ENCODE measurements around the gene RICTOR.
"Not testable (repeated sequence)": the region's sequence is repeated elsewhere in the genome, so short reads cannot be mapped to it uniquely, and the experiment has no call there.

Gene RICTOR

DNA sequence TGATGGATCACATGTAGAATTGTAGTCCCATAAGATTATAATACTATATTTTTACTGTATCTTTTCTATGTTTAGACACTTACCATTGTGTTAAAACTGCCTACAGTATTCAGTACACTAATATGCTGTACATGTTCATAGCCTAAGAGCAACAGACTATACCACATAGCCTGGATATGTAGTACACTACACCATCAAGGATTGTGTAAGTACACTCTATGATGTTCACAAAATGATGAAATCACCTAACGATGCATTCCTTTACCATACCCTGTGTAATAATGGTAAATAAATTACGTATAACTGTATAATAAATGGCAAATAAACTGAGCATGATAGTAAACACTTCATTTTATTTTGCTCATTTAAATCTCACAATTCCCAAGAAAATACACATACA lies 60.3 kb downstream of the RICTOR start:
- DNase-seq (ENCODE audit: low read depth) = no peak

DNA sequence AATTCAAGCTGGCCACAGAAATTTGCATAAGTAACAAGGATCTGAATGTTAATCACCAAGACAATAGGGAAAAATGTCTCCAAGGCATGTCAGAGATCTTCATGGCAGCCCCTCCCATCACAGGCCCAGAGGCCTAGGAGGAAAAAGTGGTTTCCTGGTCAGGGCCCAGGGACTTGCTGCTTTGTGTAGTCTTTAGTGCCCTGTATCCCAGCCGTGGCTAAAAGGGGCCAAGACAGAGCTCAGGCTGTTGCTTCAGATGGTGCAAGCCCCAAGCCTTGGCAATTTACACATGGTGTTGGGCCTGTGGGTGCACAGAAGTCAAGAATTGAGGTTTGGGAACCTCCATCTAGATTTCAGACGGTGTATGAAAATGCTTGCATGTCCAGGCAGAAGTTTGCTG lies 63.2 kb downstream of the RICTOR start:
- DNase-seq (ENCODE audit: low read depth) = not testable (repeated sequence)

DNA sequence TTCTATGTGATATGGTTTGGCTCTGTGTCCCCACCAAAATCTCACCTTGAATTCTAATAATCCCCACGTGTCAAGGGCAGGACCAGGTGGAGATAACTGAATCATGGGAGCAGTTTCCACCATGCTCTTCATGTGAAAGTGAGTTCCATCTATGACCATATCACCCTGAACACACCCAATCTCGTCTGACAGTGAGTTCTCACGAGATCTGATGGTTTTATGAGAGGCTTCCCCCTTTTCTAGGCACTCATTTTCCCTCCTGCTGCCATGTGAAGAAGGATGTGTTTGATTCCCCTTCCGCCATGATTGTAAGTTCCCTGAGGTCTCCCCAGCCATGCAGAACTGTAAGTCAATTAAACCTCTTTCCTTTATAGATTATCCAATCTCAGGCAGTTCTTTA lies 64.2 kb downstream of the RICTOR start:
- DNase-seq (ENCODE audit: low read depth) = no peak

DNA sequence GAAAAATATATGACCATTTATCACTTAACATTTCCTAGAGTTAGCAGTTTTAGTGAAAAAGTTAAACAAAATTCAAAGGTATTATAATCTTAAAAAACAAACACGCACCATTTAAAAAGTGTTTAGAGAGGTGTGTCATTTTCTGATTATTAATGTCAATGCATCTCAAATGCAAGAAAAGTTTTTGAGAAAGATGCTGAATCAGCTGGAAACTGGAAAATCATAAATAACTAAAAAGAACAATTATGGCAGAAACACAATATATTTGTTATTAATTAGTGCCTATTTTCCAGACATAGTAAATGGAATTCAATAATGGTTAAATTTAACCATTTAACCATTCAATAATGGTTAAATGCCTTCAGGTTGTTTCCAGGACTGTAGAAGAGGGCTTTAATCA lies 64.9 kb downstream of the RICTOR start:
- no peak for DNase-seq (ENCODE audit: low read depth)

DNA sequence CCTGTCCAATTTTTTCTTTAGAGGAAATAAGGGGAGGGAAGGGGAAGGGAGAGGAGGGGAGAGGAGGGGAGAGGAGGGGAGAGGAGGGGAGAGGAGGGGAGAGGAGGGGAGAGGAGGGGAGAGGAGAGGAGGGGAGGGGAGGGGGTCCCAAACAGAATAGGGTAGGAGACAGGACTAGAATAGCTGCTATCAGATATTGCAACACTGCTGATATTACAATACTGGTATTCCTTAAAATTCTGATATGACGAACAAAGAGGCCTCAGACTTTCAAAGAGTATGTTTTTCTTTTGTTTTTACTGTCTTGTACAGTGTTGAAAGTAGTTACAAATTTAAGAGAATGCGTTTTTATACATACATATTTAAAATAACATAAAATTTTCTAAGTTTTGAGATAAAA lies 67.5 kb downstream of the RICTOR start:
- DNase-seq (ENCODE audit: low read depth) = no peak

DNA sequence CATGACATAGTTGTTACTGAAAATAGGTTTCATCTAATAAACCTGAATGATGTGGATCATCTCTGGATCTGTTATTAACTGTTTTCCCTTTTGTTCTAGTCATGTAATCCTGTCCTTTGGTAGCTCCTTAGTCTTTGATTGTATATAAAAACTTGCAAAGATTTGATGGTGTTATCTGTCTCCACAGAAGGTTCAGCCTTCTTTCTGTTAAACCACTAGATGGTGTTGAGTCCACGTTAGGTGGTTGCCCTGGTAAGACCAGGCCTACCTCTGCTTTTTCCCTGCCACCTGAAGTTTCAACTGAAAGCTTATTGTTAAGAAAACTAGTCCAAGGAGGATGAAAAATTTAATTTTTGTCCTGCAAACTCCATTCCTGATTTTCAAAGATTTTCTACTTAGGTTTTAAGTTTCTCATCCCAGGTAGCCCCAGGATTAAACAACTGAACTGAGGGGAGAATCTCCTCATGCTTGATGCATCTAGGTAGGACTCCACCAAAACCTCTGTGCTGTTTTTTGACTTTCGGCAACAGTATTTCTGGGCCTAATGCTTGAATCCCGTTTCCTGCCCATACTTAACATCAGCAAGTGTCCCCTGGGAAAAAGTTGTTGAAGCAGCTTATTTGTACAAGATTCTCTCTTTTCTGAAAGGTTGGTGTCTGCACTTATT lies 68.5 kb downstream of the RICTOR start:
- DNase-seq (ENCODE audit: low read depth) = no peak

DNA sequence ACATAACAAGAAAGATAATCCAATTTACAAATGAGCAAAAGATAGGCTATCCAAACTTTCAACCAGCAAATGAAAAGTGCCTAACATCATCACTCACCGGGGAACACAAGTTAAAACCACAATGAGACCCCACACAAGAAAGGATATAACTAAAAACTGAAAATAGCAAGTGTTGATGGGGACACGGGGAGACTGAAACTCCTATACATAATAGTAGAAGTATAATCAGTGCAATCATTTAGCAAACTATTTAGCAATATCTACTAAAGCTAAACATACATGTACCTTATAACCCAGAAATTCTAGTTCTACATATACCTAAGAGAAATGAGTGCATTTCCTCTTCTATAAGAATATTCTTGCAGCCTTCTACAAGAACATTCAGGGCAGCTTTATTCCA lies 72.5 kb downstream of the RICTOR start:
- DNase-seq (ENCODE audit: low read depth) = no peak

DNA sequence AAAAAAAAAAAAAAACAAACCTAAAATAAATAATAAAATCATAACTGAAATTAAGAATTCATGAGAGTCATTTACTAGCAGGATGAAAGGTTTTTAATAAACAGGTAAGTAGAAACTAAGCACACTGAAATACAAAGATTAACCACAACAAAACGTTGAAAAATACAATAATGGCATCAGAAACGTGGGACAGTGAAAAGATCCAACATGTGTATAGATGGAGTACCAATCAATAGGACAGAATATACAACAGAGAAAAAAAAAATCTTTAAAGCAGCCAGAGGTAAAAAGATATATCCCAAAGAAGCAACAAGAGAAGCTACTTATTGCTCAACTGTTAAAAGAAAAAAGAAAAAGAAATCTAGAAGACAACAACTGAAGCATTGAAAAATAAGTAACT lies 75.2 kb downstream of the RICTOR start:
- no peak for DNase-seq (ENCODE audit: low read depth)

DNA sequence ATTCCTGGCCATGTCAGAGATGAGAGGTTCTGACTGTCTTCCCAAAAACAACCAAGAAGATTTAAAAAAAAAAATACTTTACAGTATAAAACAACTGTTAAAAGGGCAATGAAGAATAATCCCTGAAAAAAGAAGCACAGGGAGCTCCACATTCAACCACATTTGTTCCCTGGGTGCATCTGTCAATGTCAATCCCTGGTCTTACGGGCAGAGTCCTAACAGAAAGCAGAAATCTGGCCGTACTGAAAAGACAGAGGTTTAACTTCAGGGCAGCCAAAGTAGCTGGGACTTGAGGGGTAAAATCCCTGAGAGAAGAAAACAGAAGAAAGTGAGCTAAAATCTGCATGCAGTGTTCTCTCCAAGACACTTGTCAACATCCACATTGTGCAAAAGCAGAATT lies 76.6 kb downstream of the RICTOR start:
- no peak for DNase-seq (ENCODE audit: low read depth)

DNA sequence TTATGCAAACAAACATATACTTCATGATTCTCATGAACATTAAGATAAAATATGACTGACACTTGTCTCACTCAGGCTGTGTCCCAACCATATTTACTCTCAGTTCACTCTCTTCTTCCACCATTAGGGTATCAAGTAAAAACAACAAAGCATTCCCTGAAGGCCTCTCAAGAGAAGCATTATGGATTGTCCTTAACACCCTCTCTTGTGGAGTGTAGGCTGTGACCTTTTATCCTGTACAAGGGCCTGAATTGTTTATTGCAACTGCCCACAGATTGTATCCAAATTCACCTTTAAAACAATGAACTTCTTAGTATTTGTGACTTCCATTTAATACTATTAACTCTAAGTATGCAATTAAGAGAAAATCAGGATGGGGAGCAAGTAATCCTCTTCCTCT lies 78.1 kb downstream of the RICTOR start:
- no peak for DNase-seq (ENCODE audit: low read depth)

DNA sequence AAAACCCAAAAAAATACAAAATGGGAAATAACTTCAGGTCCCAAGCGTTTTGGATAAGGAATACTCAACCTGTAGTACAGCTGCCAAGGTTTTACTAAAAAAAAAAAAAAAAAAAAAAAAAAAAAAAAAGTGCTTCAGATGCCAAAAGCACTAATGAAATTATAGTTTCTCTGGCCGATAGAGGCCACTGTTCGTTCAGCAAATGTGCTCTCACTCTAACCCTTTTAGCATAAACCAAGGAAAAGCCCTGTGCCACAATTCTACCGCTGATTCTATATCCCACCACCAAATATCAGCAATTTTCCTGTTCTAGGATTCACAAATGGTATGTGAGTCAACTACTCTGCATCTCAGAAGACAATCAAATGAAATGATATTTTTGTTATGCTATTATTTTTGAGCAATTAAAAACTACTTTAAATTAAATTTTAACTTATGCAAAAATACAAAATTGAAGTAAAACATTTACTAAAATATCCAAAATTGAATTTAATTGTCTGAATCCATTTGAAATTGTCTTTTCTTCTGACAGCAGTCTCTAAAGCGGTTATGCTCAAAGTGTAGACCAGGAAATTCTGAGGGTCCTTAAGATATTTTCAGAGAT lies 79.8 kb downstream of the RICTOR start:
- peak; percentile 49 for DNase-seq (ENCODE audit: low read depth)

DNA sequence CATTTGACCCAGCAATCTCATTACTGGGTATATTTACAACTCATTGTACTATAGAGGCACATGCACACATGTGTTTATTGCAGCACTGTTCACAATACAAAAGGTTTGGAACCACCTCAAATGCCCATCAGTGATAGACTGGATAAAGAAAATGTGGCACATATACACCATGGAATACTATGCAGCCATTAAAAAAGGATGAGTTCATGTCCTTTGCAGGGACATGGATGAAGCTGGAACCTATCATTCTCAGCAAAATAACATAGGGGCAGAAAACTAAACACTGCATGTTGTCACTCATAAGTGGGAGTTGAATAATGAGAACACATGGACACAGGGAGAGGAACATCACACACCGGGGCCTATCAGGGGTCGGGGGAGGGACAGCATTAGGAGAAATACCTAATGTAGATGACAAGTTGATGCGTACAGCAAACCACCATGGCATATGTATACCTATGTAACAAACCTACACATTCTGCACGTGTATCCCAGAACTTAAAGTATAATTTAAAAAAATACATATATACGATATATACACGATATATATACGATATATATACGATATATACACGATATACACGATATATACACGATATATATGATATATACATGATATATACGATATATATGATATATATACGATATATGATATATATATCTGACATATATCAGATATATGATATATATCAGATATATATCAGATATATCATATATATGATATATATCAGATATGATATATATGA lies 84.1 kb downstream of the RICTOR start:
- not testable (repeated sequence) for DNase-seq (ENCODE audit: low read depth)

DNA sequence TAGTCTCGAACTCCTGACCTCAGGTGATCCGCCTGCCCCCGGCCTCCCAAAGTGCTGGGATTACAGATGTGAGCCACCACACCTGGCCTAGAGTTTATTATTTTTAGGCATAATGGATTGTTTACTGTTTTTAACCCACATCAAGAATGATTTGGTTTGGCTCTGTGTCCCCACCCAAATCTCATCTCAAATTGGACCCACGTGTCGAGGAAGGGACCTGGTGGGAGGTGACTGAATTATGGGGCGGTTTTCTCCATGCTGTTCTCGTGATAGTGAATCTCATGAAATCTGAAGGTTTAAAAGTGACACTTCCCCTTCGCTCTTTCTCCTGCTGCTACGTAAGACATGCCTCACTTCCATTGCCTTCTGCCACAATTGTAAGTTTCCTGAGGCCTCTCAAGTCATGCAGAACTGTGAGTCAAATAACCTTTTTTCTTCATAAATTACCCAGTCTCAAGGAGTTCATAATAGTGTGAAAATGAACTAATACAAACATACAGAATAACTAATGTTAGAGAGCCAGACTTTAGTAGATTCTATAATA lies 88.2 kb downstream of the RICTOR start:
- DNase-seq (ENCODE audit: low read depth) = no peak

DNA sequence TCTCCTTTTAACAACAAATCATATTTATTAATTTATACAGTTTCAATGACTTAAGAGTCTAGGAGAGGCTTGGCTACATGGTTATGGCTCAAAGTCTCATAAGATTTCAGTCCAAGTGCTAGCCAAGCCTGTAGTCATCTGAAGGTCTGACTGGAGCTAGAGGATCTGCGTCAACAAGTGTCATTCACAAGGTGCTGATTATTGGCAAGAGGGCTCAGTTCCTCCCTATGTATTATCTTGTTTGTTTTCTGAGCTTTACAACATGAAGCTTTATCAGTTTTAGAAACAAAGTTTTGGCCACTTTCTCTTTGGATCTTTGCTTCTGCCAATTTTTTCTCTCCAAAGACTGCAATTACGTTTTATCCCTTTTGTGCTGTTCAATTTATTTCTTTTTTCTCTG lies 94.7 kb downstream of the RICTOR start:
- no peak for DNase-seq (ENCODE audit: low read depth)

DNA sequence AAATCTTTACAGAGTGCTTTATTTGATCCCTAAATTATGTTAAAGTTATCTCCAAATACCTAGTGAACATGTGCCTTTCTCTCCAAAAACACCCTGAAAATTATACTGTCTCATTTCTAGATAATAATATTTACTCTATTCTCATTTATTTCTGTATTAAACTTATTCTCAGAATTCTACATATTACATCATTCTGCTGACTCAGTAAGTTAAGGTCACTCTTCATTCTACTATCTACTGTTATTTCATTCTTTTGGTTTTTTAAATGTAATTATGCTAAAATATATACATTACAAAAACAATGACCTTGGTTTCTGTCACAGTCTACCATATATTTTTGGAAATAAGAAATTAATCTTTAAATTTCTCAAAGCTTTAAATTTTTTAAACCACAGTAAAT lies 96.2 kb downstream of the RICTOR start:
- no peak for DNase-seq (ENCODE audit: low read depth)

DNA sequence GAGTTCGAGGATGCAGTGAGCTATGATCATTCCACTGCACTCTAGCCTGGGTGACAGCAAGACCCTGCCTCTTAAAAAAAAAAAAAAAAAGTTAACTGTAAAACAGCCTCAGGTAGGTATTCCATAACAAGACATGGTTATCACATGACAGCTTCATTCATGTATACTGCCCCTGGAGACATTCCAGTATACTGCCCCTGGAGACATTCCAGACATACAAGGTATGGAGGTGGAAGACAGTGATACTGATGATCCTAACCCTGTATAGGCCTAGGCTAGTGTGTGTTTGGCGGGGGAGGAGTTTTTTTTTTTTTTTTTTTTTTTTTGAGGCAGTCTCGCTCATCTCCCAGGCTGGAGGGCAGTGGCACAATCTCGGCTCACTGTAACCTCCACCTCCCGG lies 105.5 kb downstream of the RICTOR start:
- no peak for DNase-seq (ENCODE audit: low read depth)

DNA sequence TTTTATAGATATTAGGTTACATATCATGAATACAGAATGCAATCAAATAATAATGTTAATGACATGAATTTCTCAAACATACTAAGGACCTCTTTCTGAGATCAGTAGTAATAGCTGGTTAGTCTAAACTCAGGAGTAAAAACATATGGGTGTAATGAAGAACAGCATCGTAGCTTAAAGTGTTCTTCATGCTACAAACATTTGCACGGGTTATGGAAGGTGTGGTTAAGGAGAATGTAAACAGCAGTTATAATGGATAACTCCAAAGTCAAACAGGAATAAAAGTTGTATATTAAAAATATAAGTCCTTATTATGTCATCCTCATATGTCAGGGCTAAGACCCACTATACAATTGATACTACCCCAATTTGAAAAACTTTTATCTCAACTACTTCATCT lies 112.5 kb downstream of the RICTOR start:
- no peak for DNase-seq (ENCODE audit: low read depth)

DNA sequence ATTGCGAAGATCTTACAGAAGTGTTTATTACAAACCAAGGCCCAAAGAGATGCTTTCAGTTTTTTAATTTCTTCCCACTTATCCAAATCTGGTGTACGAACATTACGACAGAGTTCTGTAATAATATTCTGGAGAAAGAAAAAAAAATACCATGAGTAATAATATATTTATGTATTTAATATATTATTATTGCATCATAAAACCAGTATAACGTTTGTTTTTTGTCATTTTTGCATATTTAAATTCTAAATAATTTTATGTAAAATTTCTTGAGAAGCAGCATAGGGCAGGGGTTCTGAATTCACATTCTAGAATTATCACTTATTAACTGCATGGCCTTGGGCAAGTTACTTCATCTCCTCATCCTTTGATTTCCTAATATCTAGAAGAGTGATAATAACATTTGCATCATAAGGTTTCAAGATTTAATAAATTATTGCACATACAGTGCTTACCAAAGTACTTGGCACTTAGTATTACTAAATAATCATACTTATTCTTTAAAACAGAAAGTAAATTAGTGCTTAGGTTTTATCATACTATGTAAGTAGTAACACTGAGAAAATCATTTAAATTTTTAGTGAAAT lies 120.7 kb downstream of the RICTOR start:
- no peak for DNase-seq (ENCODE audit: low read depth)

DNA sequence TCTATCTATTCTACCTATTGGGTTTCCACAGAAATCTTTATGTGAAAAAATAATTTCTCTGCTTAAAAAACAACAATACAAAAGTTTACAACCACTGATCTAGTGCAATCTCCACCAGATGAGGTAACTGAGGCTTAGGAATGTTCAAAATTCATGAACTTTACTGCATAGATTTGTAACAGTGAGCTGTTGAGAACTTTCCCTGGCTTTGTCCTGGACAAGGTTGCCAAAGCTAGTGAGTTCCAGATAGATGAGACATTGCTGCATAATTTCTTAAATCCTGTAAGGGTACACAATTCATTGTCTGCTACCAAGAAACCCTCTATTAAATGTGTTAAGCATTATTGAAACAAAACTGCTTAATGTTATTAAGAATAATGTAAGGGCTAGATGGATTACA lies 125.7 kb downstream of the RICTOR start:
- no peak for DNase-seq (ENCODE audit: low read depth)

DNA sequence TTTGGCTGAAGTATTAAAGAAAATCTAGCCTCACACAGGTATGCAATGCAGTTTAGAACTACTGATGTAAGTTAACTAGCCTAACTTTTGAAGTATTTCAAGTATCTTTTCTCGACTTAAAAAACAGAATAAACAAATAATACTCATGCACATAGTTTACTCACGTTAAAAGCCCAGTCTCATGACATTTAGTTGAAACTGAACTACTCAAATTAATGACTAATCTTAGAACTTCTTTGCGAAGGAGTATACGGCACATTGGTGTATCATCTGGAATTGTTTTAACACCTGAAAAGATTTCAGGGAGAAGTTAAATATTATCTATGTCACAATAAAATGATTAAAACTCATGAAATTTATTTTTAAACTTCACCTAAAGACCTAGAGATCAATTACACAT lies 129.9 kb downstream of the RICTOR start:
- DNase-seq (ENCODE audit: low read depth) = no peak

DNA sequence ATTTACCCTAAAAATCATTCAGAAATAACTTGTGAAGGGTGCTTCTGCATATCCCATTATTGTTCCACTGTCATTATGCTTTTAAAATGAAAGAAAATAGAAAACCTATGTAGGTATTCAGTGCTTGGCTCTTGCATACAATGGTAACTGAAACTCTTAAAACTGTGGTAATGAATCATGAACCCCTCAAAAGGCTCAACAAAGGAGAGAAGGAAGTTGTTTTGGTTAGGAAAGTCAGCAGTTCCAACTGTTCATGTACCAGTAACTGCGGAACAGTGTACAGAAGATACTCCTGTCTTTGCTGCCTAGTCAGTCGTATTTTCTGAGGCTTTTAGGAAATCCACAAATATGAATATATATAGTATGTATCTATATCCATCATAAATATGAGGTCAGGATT lies 132.3 kb downstream of the RICTOR start:
- no peak for DNase-seq (ENCODE audit: low read depth)

DNA sequence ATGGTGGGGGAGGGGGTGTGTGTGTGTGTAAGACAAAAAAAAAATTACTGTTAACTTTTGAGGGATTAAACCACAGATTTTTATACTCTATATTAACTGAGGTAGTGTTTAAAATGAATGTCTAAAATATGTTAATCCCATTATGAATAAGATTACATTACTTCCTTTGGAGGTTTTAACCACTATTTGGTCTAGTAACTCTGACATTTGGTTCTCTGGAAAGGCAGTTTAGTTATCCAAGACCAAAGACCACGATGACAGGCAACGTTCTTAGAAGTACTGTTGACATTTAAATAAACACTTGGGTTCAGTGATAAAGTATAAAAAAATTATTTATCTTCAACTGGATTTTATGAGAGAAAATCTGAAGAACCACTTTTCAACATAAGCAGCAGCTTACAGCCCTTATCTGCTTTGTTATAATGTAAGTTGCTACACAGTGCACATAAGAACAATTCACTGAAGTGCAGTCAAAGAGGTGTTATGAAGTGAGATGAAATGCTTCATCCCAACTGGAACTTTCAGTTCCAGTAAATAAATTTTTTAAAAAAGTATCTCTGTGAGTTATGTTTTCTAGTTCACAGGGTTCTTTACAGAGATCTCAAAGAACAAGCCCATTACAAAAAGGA lies 133.9 kb downstream of the RICTOR start:
- no peak for DNase-seq (ENCODE audit: low read depth)

Measured in HS-5 (cell line).